ENCODE data around the gene ASB3.

The ASB3 gene

DNA sequence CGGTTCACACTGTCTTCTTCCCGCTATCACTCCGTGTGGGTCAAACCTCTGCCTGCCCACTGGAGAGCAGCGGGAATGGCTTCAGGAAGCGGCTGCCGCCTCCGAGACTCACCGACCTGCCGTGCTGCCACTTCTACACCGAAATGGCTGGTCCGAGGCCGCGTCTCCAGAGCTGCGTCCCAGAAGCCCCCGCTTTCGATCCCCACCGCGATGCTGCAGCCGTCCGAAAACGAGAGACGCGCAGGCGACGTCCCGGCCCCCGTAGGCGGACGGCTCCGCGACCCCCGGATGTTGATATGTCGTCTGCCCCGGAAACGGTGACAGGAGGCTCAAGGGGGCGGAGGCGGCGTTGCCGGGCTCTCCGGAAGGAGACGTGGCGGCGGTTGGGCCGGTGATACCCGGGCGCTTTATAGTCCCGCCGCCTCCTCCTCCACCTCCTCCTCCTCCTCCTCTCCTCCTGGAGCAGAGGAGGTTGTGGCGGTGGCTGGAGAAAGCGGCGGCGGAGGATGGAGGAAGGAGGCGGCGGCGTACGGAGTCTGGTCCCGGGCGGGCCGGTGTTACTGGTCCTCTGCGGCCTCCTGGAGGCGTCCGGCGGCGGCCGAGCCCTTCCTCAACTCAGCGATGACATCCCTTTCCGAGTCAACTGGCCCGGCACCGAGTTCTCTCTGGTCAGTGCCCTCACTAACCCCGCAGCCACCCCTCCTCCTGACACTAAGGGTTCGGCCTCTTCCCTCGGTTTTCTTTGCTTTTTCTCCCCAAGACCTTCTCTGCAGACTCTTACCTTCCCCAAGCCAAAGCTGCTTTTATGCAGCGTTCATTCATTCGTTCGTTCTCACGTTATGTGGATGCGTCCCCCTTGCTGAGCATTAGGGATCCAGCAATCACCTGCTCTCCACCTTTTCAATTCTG is at the start of gene ASB3, which contains the start of gene ERLEC1 (continued):
- TF ChIP-seq ZNF776 (tag by site-specific recombination; IDR thresholded peaks at IDR 0.05; ENCODE audit: borderline replicate concordance) (no peak), FEZF1 (tag by site-specific recombination; IDR thresholded peaks at IDR 0.05) (no peak), KLF9 (tag by site-specific recombination; IDR thresholded peaks at IDR 0.05; ENCODE audit: low read depth) (peak; percentile 59; the same call in 1 of the 2 replicates), ZNF692 (tag by site-specific recombination; IDR thresholded peaks at IDR 0.05) (0 out of 2 replicates have a peak, but pooled peaks have one; percentile 45), ZNF24 (tag by site-specific recombination; IDR thresholded peaks at IDR 0.05) (peak; percentile 88), ZNF529 (tag by site-specific recombination; IDR thresholded peaks at IDR 0.05; ENCODE audit: insufficient replicate concordance) (no peak), ZNF18 (tag by site-specific recombination; IDR thresholded peaks at IDR 0.05) (0 out of 2 replicates have a peak, but pooled peaks have one; percentile 59), ZBTB20 (tag by site-specific recombination; IDR thresholded peaks at IDR 0.05) (peak; percentile 78; the same call in 1 of the 2 replicates), ZFP37 (tag by site-specific recombination; IDR thresholded peaks at IDR 0.05) (no peak), YY2 (tag by site-specific recombination; IDR thresholded peaks at IDR 0.05) (0 out of 2 replicates have a peak, but pooled peaks have one; percentile 35), ZNF777 (tag by site-specific recombination; IDR thresholded peaks at IDR 0.05; ENCODE audit: borderline replicate concordance) (0 out of 2 replicates have a peak, but pooled peaks have one; percentile 42), ZNF514 (tag by site-specific recombination; IDR thresholded peaks at IDR 0.05) (no peak), ZNF138 (tag by site-specific recombination; IDR thresholded peaks at IDR 0.05; ENCODE audit: borderline replicate concordance) (no peak), ZNF580 (tag by site-specific recombination; IDR thresholded peaks at IDR 0.05) (0 out of 2 replicates have a peak, but pooled peaks have one; percentile 42), GLI4 (tag by site-specific recombination; IDR thresholded peaks at IDR 0.05) (no peak), ZNF184 (tag by site-specific recombination; IDR thresholded peaks at IDR 0.05) (no peak), ZNF521 (tag by site-specific recombination; IDR thresholded peaks at IDR 0.05) (no peak), ZNF792 (tag by site-specific recombination; IDR thresholded peaks at IDR 0.05) (no peak), ZBTB7A (tag by site-specific recombination; IDR thresholded peaks at IDR 0.05; ENCODE audit: low read depth) (no peak), ZNF768 (tag by site-specific recombination; IDR thresholded peaks at IDR 0.05) (no peak), ZNF404 (tag by site-specific recombination; IDR thresholded peaks at IDR 0.05) (no peak), WT1 (tag by site-specific recombination; IDR thresholded peaks at IDR 0.05) (no peak), ZNF214 (tag by site-specific recombination; IDR thresholded peaks at IDR 0.05; ENCODE audit: borderline replicate concordance) (no peak), ZNF621 (tag by site-specific recombination; IDR thresholded peaks at IDR 0.05) (no peak), KLF10 (tag by site-specific recombination; IDR thresholded peaks at IDR 0.05) (no peak), MYNN (tag by site-specific recombination; IDR thresholded peaks at IDR 0.05; ENCODE audit: borderline replicate concordance) (no peak), ZNF16 (tag by site-specific recombination; IDR thresholded peaks at IDR 0.05; ENCODE audit: low read depth) (no peak), ZNF121 (tag by site-specific recombination; IDR thresholded peaks at IDR 0.05) (no peak)
- TF ChIP-seq, protein P1, sequence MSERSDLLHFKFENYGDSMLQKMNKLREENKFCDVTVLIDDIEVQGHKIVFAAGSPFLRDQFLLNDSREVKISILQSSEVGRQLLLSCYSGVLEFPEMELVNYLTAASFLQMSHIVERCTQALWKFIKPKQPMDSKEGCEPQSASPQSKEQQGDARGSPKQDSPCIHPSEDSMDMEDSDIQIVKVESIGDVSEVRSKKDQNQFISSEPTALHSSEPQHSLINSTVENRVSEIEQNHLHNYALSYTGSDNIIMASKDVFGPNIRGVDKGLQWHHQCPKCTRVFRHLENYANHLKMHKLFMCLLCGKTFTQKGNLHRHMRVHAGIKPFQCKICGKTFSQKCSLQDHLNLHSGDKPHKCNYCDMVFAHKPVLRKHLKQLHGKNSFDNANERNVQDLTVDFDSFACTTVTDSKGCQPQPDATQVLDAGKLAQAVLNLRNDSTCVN (tag by site-specific recombination; optimal IDR thresholded peaks at IDR 0.05) = peak; percentile 59
- TF ChIP-seq, protein P2, sequence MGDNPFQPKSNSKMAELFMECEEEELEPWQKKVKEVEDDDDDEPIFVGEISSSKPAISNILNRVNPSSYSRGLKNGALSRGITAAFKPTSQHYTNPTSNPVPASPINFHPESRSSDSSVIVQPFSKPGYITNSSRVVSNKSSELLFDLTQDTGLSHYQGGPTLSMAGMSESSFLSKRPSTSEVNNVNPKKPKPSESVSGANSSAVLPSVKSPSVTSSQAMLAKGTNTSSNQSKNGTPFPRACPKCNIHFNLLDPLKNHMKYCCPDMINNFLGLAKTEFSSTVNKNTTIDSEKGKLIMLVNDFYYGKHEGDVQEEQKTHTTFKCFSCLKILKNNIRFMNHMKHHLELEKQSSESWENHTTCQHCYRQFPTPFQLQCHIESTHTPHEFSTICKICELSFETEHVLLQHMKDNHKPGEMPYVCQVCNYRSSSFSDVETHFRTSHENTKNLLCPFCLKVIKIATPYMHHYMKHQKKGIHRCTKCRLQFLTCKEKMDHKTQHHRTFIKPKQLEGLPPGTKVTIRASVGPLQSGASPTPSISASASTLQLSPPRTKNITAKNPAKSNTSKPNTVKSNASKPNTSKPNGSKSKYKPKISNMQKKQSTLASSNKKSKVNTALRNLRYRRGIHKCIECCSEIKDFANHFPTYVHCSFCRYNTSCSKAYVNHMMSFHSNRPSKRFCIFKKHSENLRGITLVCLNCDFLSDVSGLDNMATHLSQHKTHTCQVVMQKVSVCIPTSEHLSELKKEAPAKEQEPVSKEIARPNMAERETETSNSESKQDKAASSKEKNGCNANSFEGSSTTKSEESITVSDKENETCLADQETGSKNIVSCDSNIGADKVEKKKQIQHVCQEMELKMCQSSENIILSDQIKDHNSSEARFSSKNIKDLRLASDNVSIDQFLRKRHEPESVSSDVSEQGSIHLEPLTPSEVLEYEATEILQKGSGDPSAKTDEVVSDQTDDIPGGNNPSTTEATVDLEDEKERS (tag by site-specific recombination; IDR thresholded peaks at IDR 0.05) = no peak
- TF ChIP-seq, protein P3, sequence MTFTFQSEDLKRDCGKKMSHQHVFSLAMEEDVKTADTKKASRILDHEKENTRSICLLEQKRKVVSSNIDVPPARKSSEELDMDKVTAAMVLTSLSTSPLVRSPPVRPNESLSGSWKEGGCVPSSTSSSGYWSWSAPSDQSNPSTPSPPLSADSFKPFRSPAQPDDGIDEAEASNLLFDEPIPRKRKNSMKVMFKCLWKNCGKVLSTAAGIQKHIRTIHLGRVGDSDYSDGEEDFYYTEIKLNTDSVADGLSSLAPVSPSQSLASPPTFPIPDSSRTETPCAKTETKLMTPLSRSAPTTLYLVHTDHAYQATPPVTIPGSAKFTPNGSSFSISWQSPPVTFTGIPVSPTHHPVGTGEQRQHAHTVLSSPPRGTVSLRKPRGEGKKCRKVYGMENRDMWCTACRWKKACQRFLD (tag by site-specific recombination; IDR thresholded peaks at IDR 0.05) = no peak

Measured in HEK293 (cell line).